ENCODE measurements around the gene SLIT1.

- no peak for TF ChIP-seq SNAI2 (CRISPR knock-in tag; IDR thresholded peaks at IDR 0.05)
- no peak for TF ChIP-seq TCF4 (CRISPR knock-in tag; IDR thresholded peaks at IDR 0.05; ENCODE audit: borderline replicate concordance)
- no peak for TF ChIP-seq PPARA (CRISPR knock-in tag; IDR thresholded peaks at IDR 0.05; ENCODE audit: borderline replicate concordance)
- TF ChIP-seq ESRRG (CRISPR knock-in tag; IDR thresholded peaks at IDR 0.05): no peak
- TF ChIP-seq PATZ1 (CRISPR knock-in tag; IDR thresholded peaks at IDR 0.05; ENCODE audit: borderline replicate concordance): no peak
- no peak for TF ChIP-seq RARB (CRISPR knock-in tag; IDR thresholded peaks at IDR 0.05)
Observed at GRCh38 chr10:97040706-97041105, 145.1 kb downstream of the SLIT1 start.
